H1 (cell line): ENCODE data around the gene GID4. TPM values are rescaled to one million over a fixed set of nuclear protein-coding genes. Genes with fewer than 3 reads are reported as not detected.

Experiments used
- CTCF ChIA-PET: fragments of 300-600 bp; sonication (Branson Sonifier 250); formaldehyde crosslinking; loops from one replicate; lab custom pipeline; 2021; ENCODE audit not compliant: partially characterized antibody; lab: Charles Lee
- POLR2A ChIA-PET: fragments of 300-600 bp; sonication (Branson Sonifier 250); formaldehyde crosslinking; loops from one replicate; lab custom pipeline; 2021; ENCODE audit warnings: inconsistent platforms; ENCODE audit not compliant: partially characterized antibody; lab: Charles Lee
- DNase-seq, 2 experiments: peaks; one replicate each; pipeline versions ENCODE4 v3.0.0 to v3.0.0-alpha.2; 2010 to 2022; ENCODE audit warnings: low spot score in 2 of 2, low read depth in 1 of 2, mixed read lengths in 1 of 2
- FAIRE-seq: peaks from 2 replicates; lab custom pipeline; 2011; peaks lifted over from hg19 to GRCh38; lab: Jason Lieb, UNC
- H2AFZ ChIP-seq: 2 replicates; pipeline ENCODE4 v1.8.1; 2012; ENCODE audit warnings: low read length, inconsistent platforms
- H2AK5ac ChIP-seq: 2 replicates; pipeline ENCODE4 v1.6.1; 2013; ENCODE audit warnings: low read depth, low read length
- H2BK120ac ChIP-seq: replicated peaks from 2 replicates; pipeline ENCODE3; 2013; ENCODE audit warnings: low read depth, low read length, inconsistent platforms
- H2BK12ac ChIP-seq: 2 replicates; pipeline ENCODE4 v1.6.1; 2013; ENCODE audit warnings: low read depth, low read length
- H2BK15ac ChIP-seq: 2 replicates; pipeline ENCODE4 v1.6.1; 2013; ENCODE audit warnings: low read length
- H2BK20ac ChIP-seq: 2 replicates; pipeline ENCODE4 v1.6.1; 2013; ENCODE audit warnings: low read length
- H2BK5ac ChIP-seq: 2 replicates; pipeline ENCODE4 v1.6.1; 2013; ENCODE audit warnings: low read depth, low read length
- H3K14ac ChIP-seq: 2 replicates; pipeline ENCODE4 v1.6.1; 2013; ENCODE audit warnings: inconsistent platforms; ENCODE audit not compliant: insufficient read length
- H3K18ac ChIP-seq: 2 replicates; pipeline ENCODE4 v1.6.1; 2013; ENCODE audit warnings: low read length; ENCODE audit errors: extremely low read depth
- H3K23ac ChIP-seq: 2 replicates; pipeline ENCODE4 v1.6.1; 2013; ENCODE audit warnings: inconsistent platforms; ENCODE audit not compliant: insufficient read length
- H3K23me2 ChIP-seq: 2 replicates; pipeline ENCODE4 v1.6.1; 2013; ENCODE audit warnings: low read depth, low read length
- H3K27ac ChIP-seq: 2 replicates; pipeline ENCODE4 v1.6.1; 2011; ENCODE audit warnings: low read depth, low read length, inconsistent platforms
- H3K27me3 ChIP-seq, 4 experiments: replicated peaks in 1 of 4; 1 replicate in 1 of 4; 2 replicates in 3 of 4; pipeline versions ENCODE4 v1.6.1 to v1.8.1; 2011 to 2013; ENCODE audit warnings: low read length in 3 of 4, mild to moderate bottlenecking in 3 of 4, inconsistent platforms in 2 of 4, mixed read lengths in 2 of 4, moderate library complexity in 1 of 4; ENCODE audit not compliant: control insufficient read depth in 3 of 4, insufficient read depth in 3 of 4; ENCODE audit errors: extremely low read depth in 1 of 4
- H3K36me3 ChIP-seq, 4 experiments: 2 replicates each; pipeline versions ENCODE4 v1.6.1 to v1.8.1; 2011 to 2013; ENCODE audit warnings: mild to moderate bottlenecking in 4 of 4, low read length in 3 of 4, moderate library complexity in 2 of 4, control low read depth in 1 of 4, inconsistent platforms in 1 of 4; ENCODE audit not compliant: insufficient read depth in 4 of 4, control insufficient read depth in 2 of 4
- H3K4ac ChIP-seq: replicated peaks from 2 replicates; pipeline ENCODE3; 2013; ENCODE audit warnings: low read length, low read depth, mixed read lengths, inconsistent platforms; ENCODE audit not compliant: insufficient read length
- H3K4me1 ChIP-seq, 4 experiments: replicated peaks in 1 of 4; 1 replicate in 1 of 4; 2 replicates in 3 of 4; pipeline versions ENCODE4 v1.6.1 to v1.8.1; 2011 to 2013; ENCODE audit warnings: low read length in 3 of 4, inconsistent platforms in 2 of 4, mixed read lengths in 1 of 4; ENCODE audit not compliant: insufficient read depth in 4 of 4, control insufficient read depth in 3 of 4
- H3K4me2 ChIP-seq, 2 experiments: 2 replicates each; pipeline versions ENCODE4 v1.6.1 to v1.8.1; 2011 to 2013; ENCODE audit warnings: low read depth in 2 of 2, low read length in 2 of 2, control low read depth in 1 of 2, inconsistent platforms in 1 of 2, mild to moderate bottlenecking in 1 of 2; ENCODE audit not compliant: insufficient read depth in 1 of 2
- H3K4me3 ChIP-seq, 4 experiments: fragments of 200-600, 300-600 bp in 1 of 4; sonication (generic), shearing (Covaris generic), sonication (Bioruptor Twin) in 1 of 4; 2 replicates each; pipeline versions ENCODE4 v1.5.1 to v1.8.1; 2011 to 2016; ENCODE audit warnings: low read length in 4 of 4, low read depth in 3 of 4, control low read depth in 2 of 4, inconsistent platforms in 2 of 4, mild to moderate bottlenecking in 2 of 4, mixed read lengths in 1 of 4, moderate library complexity in 1 of 4; ENCODE audit not compliant: insufficient read depth in 2 of 4; ENCODE audit errors: extremely low read depth in 1 of 4
- H3K56ac ChIP-seq: replicated peaks from 2 replicates; pipeline ENCODE3; 2013; ENCODE audit warnings: low read depth, mild to moderate bottlenecking, mixed read lengths, low read length, inconsistent platforms; ENCODE audit not compliant: insufficient read length
- H3K79me1 ChIP-seq: 2 replicates; pipeline ENCODE4 v1.6.1; 2013; ENCODE audit warnings: low read depth, low read length, control low read depth
- H3K79me2 ChIP-seq, 2 experiments: 2 replicates each; pipeline versions ENCODE4 v1.6.1 to v1.8.1; 2012 to 2013; ENCODE audit warnings: low read length in 2 of 2, mild to moderate bottlenecking in 2 of 2, inconsistent platforms in 1 of 2; ENCODE audit not compliant: insufficient read depth in 2 of 2, control insufficient read depth in 1 of 2
- H3K9ac ChIP-seq, 4 experiments: replicated peaks in 1 of 4; 1 replicate in 1 of 4; 2 replicates in 3 of 4; pipeline versions ENCODE4 v1.6.1 to v1.8.1; 2011 to 2013; ENCODE audit warnings: low read depth in 3 of 4, low read length in 3 of 4, control low read depth in 2 of 4, mild to moderate bottlenecking in 2 of 4, moderate library complexity in 2 of 4, inconsistent platforms in 1 of 4; ENCODE audit errors: extremely low read depth in 1 of 4
- H3K9me3 ChIP-seq, 2 experiments: 2 replicates each; pipeline versions ENCODE4 v1.6.1 to v1.8.1; 2012 to 2013; ENCODE audit warnings: mild to moderate bottlenecking in 2 of 2, moderate library complexity in 2 of 2, control low read depth in 1 of 2, inconsistent platforms in 1 of 2, low read depth in 1 of 2, low read length in 1 of 2, mixed read lengths in 1 of 2; ENCODE audit not compliant: insufficient read depth in 2 of 2
- H4K20me1 ChIP-seq, 2 experiments: replicated peaks in 1 of 2; 2 replicates each; pipeline versions ENCODE3 to v1.8.1; 2011 to 2013; ENCODE audit warnings: inconsistent platforms in 2 of 2, low read length in 2 of 2, mild to moderate bottlenecking in 1 of 2; ENCODE audit not compliant: insufficient read depth in 2 of 2, control insufficient read depth in 1 of 2
- H4K5ac ChIP-seq: 2 replicates; pipeline ENCODE4 v1.6.1; 2013; ENCODE audit warnings: low read length, low read depth, mixed read lengths, inconsistent platforms; ENCODE audit not compliant: insufficient read length
- H4K8ac ChIP-seq: 2 replicates; pipeline ENCODE4 v1.8.0; 2013; ENCODE audit warnings: mild to moderate bottlenecking, moderate library complexity, low read length, inconsistent platforms; ENCODE audit not compliant: insufficient read depth; ENCODE audit errors: extremely low read depth
- H4K91ac ChIP-seq: replicated peaks from 2 replicates; pipeline ENCODE3; 2013; ENCODE audit warnings: low read length, mixed read lengths, inconsistent platforms; ENCODE audit not compliant: insufficient read length
- ASH2L ChIP-seq: fragments of 200-600, 300-600 bp; sonication (generic); IDR thresholded peaks from one replicate; pipeline ENCODE4 v1.7.1; 2017; ENCODE audit warnings: low read length
- CHD2 ChIP-seq: IDR thresholded peaks from 2 replicates; pipeline ENCODE4 v1.6.1; 2012; ENCODE audit warnings: low read length, improper control_type of control experiment
- NRF1 ChIP-seq: IDR thresholded peaks from 2 replicates; pipeline ENCODE4 v1.6.1; 2011; ENCODE audit warnings: mild to moderate bottlenecking, low read depth, low read length, improper control_type of control experiment
- POLR2A ChIP-seq, 2 experiments: IDR thresholded peaks; 1 replicate in 1 of 2; 2 replicates in 1 of 2; pipeline ENCODE4 v1.6.1; 2011; ENCODE audit warnings: low read depth in 2 of 2, low read length in 2 of 2, mild to moderate bottlenecking in 2 of 2; ENCODE audit errors: control extremely low read depth in 1 of 2
- POU5F1 ChIP-seq: IDR thresholded peaks from 2 replicates; pipeline ENCODE4 v1.6.1; 2011; ENCODE audit warnings: low read depth, mild to moderate bottlenecking, low read length, moderate library complexity
- TBP ChIP-seq: IDR thresholded peaks from 2 replicates; pipeline ENCODE4 v1.6.1; 2011; ENCODE audit warnings: low read depth, low read length, improper control_type of control experiment
- TEAD4 ChIP-seq: IDR thresholded peaks from 2 replicates; pipeline ENCODE4 v1.6.1; 2012; ENCODE audit warnings: low read depth, low read length, inconsistent platforms, mixed read lengths
- ZNF274 ChIP-seq: IDR thresholded peaks from 2 replicates; pipeline ENCODE4 v1.7.0; 2012; ENCODE audit warnings: low read length, borderline replicate concordance; ENCODE audit errors: extremely low read depth
- WGBS, 2 experiments: shearing (Covaris generic) in 1 of 2; methylation state at CpG; one replicate each; pipeline versions ENCODE4 v1.1.6 to v1.1.7; 2013 to 2015; ENCODE audit warnings: low lambda C conversion rate in 2 of 2, mixed read lengths in 2 of 2, inconsistent platforms in 1 of 2, low coverage in 1 of 2, missing lambda C conversion rate in 1 of 2; ENCODE audit not compliant: insufficient replicate concordance in 2 of 2, insufficient coverage in 1 of 2, insufficient read length in 1 of 2; ENCODE audit errors: extremely low coverage in 1 of 2, missing lambda C conversion rate in 1 of 2; 5-methylcytosine and 5-hydroxymethylcytosine counted together
- polyA plus RNA-seq, 7 experiments: library from polyadenylated mRNA; depleted of rRNA in 3 of 7; stranded (reverse) in 5 of 7; unstranded in 2 of 7; fragments of >200 nt in 5 of 7; fragments of 200-250 nt in 2 of 7; gene quantifications; 1 replicate in 5 of 7; 2 replicates in 1 of 7; 4 replicates in 1 of 7; pipeline versions ENCODE4 v1.2.1 to v1.2.3, GENCODE V29; 2011 to 2013; ENCODE audit warnings: missing spikeins in 2 of 7, mixed read lengths in 2 of 7
- total RNA-seq: library from RNA; stranded (reverse); fragmentation: NEBNext Ultra II Directional; extraction: Animal tissue kit (Norgen Biotek cat#: 25700); gene quantifications from 2 replicates; pipeline ENCODE4 v1.2.1, GENCODE V29; 2021
- TF ChIP-seq, protein P1 (sequence below), 3 experiments: IDR thresholded peaks; 1 replicate in 2 of 3; 2 replicates in 1 of 3; pipeline versions ENCODE4 v1.5.1 to v1.6.1; 2011; ENCODE audit warnings: low read length in 3 of 3, mild to moderate bottlenecking in 3 of 3, inconsistent platforms in 2 of 3, low read depth in 1 of 3, moderate library complexity in 1 of 3; ENCODE audit not compliant: insufficient read depth in 1 of 3; ENCODE audit errors: control extremely low read depth in 1 of 3

Gene GID4
- total and polyA plus RNA-seq, 2 of the 8 experiments (the other 6 are each of a cell fraction or from before 2014, with no cell fraction given), result 5.6 to 15.0 TPM

DNA sequence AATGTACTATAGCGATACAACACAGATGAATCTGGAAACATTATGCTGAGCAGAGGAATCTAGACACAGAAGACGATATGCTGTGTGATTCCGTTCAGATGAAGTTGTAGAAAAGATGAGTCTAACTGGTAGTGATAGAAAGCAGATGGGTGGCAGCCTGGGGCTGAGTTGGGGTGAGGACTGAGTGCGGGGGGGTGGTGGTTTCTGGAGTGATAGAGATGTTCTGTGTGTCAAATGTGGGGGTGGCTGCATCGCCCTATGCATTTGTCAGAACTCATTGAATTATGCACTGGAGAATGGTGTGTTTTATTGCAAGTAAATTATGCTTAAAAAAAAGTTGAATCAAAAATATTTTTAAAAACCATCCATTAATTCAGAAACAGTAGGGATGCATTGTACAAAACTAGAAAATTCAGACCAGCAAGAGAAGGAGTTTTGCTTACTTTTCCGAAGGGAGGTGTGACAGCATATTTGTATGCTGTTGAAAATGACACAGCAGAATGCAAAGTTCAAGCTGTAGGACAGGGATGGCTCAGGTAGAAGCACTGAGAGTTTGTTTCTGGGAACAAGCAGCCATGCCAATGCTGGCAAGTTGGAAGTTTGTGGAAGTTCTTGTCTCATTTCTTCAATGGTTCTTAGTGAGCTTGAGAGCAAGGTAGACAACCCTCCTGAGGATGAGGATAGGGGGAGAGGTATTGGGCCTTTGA is 35.5 kb downstream of the GID4 start:
- H3K9me3 ChIP-seq, result no peaks in the 10 kb centered on the region
- no peak overlapping the region for H3K27ac ChIP-seq
- no peak for FAIRE-seq
- no peak overlapping the region for H3K56ac ChIP-seq
- no peak for DNase-seq
- H4K91ac ChIP-seq, result no peak overlapping the region
- ChIA-PET CTCF (interaction anchor here (0.9 to 1.1 kb wide), 2 partner anchors 14 to 90 kb away, joined by 3 read pairs; no protein-coding TSS in a partner anchor), POLR2A (interaction anchor here (0.6 to 1.7 kb wide), 2 partner anchors 19 to 102 kb away, joined by 3 read pairs; partner anchors contain the start of gene DRC3)
- no peaks in the 10 kb centered on the region for H4K20me1 ChIP-seq
- 86% methylated on average over 6 of the region's 6 CpGs; no CpG with 5 or more reads in 1 of the 2 experiments for WGBS, 2 experiments
- no peaks in the 10 kb centered on the region for H3K79me2 ChIP-seq
- no peaks in the 10 kb centered on the region; the same call in 1 of the 2 replicates for H3K23me2 ChIP-seq
- H3K4me2 ChIP-seq, result no peak overlapping the region
- no peaks in the 10 kb centered on the region; a peak in 2 of 7 replicates for H3K27me3 ChIP-seq
- H2BK5ac ChIP-seq, result no peak overlapping the region
- no peak overlapping the region for H3K18ac ChIP-seq
- no peaks in the 10 kb centered on the region for H3K79me1 ChIP-seq
- H3K23ac ChIP-seq, result no peak overlapping the region
- no peak overlapping the region for H2BK20ac ChIP-seq
- H3K4ac ChIP-seq, result no peak overlapping the region
- no peak overlapping the region for H2BK12ac ChIP-seq
- H2BK120ac ChIP-seq, result no peak overlapping the region
- no peak overlapping the region for H2AFZ ChIP-seq
- H4K5ac ChIP-seq, result no peak overlapping the region
- H3K9ac ChIP-seq, result no peak overlapping the region
- no peak overlapping the region for H2AK5ac ChIP-seq
- no peaks in the 10 kb centered on the region for H3K36me3 ChIP-seq
- H3K4me1 ChIP-seq, result peaks cover 0 to 4% (median 0%) of the 10 kb centered on the region in 4 experiments; a peak in 1 of 7 replicates
- H4K8ac ChIP-seq, result no peak overlapping the region
- no peak overlapping the region for H2BK15ac ChIP-seq
- no peak overlapping the region for H3K4me3 ChIP-seq
- H3K14ac ChIP-seq, result no peak overlapping the region
- TF ChIP-seq ZNF274 (no peak), TEAD4 (no peak), POU5F1 (no peak), ASH2L (no peak), NRF1 (no peak), POLR2A (IDR thresholded peaks at IDR 0.05; ENCODE audit: control extremely low read depth in 1 of 2, low read depth in 2 of 2, low read length in 2 of 2) (no peak), CHD2 (no peak), TBP (no peak)
- TF ChIP-seq, protein P1, sequence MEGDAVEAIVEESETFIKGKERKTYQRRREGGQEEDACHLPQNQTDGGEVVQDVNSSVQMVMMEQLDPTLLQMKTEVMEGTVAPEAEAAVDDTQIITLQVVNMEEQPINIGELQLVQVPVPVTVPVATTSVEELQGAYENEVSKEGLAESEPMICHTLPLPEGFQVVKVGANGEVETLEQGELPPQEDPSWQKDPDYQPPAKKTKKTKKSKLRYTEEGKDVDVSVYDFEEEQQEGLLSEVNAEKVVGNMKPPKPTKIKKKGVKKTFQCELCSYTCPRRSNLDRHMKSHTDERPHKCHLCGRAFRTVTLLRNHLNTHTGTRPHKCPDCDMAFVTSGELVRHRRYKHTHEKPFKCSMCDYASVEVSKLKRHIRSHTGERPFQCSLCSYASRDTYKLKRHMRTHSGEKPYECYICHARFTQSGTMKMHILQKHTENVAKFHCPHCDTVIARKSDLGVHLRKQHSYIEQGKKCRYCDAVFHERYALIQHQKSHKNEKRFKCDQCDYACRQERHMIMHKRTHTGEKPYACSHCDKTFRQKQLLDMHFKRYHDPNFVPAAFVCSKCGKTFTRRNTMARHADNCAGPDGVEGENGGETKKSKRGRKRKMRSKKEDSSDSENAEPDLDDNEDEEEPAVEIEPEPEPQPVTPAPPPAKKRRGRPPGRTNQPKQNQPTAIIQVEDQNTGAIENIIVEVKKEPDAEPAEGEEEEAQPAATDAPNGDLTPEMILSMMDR (IDR thresholded peaks at IDR 0.05; ENCODE audit: control extremely low read depth in 1 of 3, insufficient read depth in 1 of 3, low read depth in 1 of 3, low read length in 3 of 3), result no peak
